ENCODE measurements around the gene SEPTIN7.

Gene SEPTIN7

GRCh38 chr7:35780070-35780469, 20.8 kb upstream of the SEPTIN7 start:
- no peak overlapping the region for H2BK120ac ChIP-seq (ENCODE audit: low read depth, low read length)
- H2BK5ac ChIP-seq (ENCODE audit: low read depth, low read length, poor library complexity, severe bottlenecking) = no peak overlapping the region
- no peaks in the 10 kb centered on the region for H3K4me1 ChIP-seq (ENCODE audit: control insufficient read depth, insufficient read depth, low read depth, low read length)
- H3K9ac ChIP-seq (ENCODE audit: low read length) = no peak overlapping the region
- no peaks in the 10 kb centered on the region for H3K27me3 ChIP-seq (ENCODE audit: control insufficient read depth in 1 of 2, insufficient read depth in 1 of 2, low read length in 2 of 2)
- WGBS = 75% methylated on average over 1 of the region's 1 CpG
- no peak overlapping the region for H3K4me2 ChIP-seq (ENCODE audit: low read length, poor library complexity, severe bottlenecking)
- H2BK15ac ChIP-seq (ENCODE audit: low read depth, poor library complexity, severe bottlenecking) = no peak overlapping the region
- peak overlapping the region in 1 of 2 experiments; percentile 33 for H2BK12ac ChIP-seq (ENCODE audit: low read length in 2 of 2)
- H4K91ac ChIP-seq (ENCODE audit: low read length) = no peak overlapping the region
- no peaks in the 10 kb centered on the region for H3K36me3 ChIP-seq (ENCODE audit: control insufficient read depth in 1 of 2, insufficient read depth in 2 of 2, low read depth in 1 of 2, low read length in 2 of 2)
- DNase-seq = no peak
- H2AFZ ChIP-seq (ENCODE audit: low read depth, low read length) = no peak overlapping the region
- no peak overlapping the region for H3K23ac ChIP-seq (ENCODE audit: low read length in 2 of 2)
- no peaks in the 10 kb centered on the region for H3K79me1 ChIP-seq (replicated peaks; ENCODE audit: low read length, poor library complexity, severe bottlenecking)
- H3K9me3 ChIP-seq (ENCODE audit: control insufficient read depth, low read length) = no peaks in the 10 kb centered on the region
- H3K4ac ChIP-seq (ENCODE audit: low read depth in 1 of 2, low read length in 2 of 2) = no peak overlapping the region
- no peak overlapping the region for H2AK5ac ChIP-seq (ENCODE audit: low read length, severe bottlenecking)
- no peak overlapping the region for H3K4me3 ChIP-seq (ENCODE audit: insufficient read depth in 1 of 2, low read depth in 1 of 2, low read length in 2 of 2)
- H4K8ac ChIP-seq (ENCODE audit: low read length) = no peak overlapping the region
- H3K27ac ChIP-seq (ENCODE audit: low read length, poor library complexity, severe bottlenecking) = no peak overlapping the region
- H3K18ac ChIP-seq (ENCODE audit: low read depth in 1 of 2, low read length in 2 of 2) = no peak overlapping the region
- no peak overlapping the region for H3K14ac ChIP-seq (ENCODE audit: low read length in 2 of 2)

- no peak overlapping the region for H2BK120ac ChIP-seq (ENCODE audit: low read depth, low read length)
- WGBS = 86% methylated on average over 2 of the region's 3 CpGs
- no peaks in the 10 kb centered on the region for H3K79me1 ChIP-seq (replicated peaks; ENCODE audit: low read length, poor library complexity, severe bottlenecking)
- no peak overlapping the region for H4K91ac ChIP-seq (ENCODE audit: low read length)
- no peak overlapping the region for H2BK12ac ChIP-seq (ENCODE audit: low read length in 2 of 2)
- H3K4me2 ChIP-seq (ENCODE audit: low read length, poor library complexity, severe bottlenecking) = no peak overlapping the region
- no peak overlapping the region for H3K27ac ChIP-seq (ENCODE audit: low read length, poor library complexity, severe bottlenecking)
- H3K9me3 ChIP-seq (ENCODE audit: control insufficient read depth, low read length) = no peaks in the 10 kb centered on the region
- no peak overlapping the region for H3K23ac ChIP-seq (ENCODE audit: low read length in 2 of 2)
- no peaks in the 10 kb centered on the region for H3K27me3 ChIP-seq (ENCODE audit: control insufficient read depth in 1 of 2, insufficient read depth in 1 of 2, low read length in 2 of 2)
- H2AFZ ChIP-seq (ENCODE audit: low read depth, low read length) = no peak overlapping the region
- H3K4ac ChIP-seq (ENCODE audit: low read depth in 1 of 2, low read length in 2 of 2) = no peak overlapping the region
- H3K9ac ChIP-seq (ENCODE audit: low read length) = no peak overlapping the region
- H3K4me3 ChIP-seq (ENCODE audit: insufficient read depth in 1 of 2, low read depth in 1 of 2, low read length in 2 of 2) = no peak overlapping the region
- no peak overlapping the region for H3K14ac ChIP-seq (ENCODE audit: low read length in 2 of 2)
- H2BK5ac ChIP-seq (ENCODE audit: low read depth, low read length, poor library complexity, severe bottlenecking) = no peak overlapping the region
- DNase-seq = peak; percentile 80
- H4K8ac ChIP-seq (ENCODE audit: low read length) = no peak overlapping the region
- no peaks in the 10 kb centered on the region for H3K4me1 ChIP-seq (ENCODE audit: control insufficient read depth, insufficient read depth, low read depth, low read length)
- no peak overlapping the region for H2BK15ac ChIP-seq (ENCODE audit: low read depth, poor library complexity, severe bottlenecking)
- no peaks in the 10 kb centered on the region for H3K36me3 ChIP-seq (ENCODE audit: control insufficient read depth in 1 of 2, insufficient read depth in 2 of 2, low read depth in 1 of 2, low read length in 2 of 2)
- no peak overlapping the region for H3K18ac ChIP-seq (ENCODE audit: low read depth in 1 of 2, low read length in 2 of 2)
- no peak overlapping the region for H2AK5ac ChIP-seq (ENCODE audit: low read length, severe bottlenecking)
These were observed 19.6 kb upstream of the SEPTIN7 start for GRCh38 chr7:35781200-35781701.

GRCh38 chr7:35781767-35782515, 18.9 kb upstream of the SEPTIN7 start:
- Histone ChIP-seq H3K36me3 (ENCODE audit: control insufficient read depth in 1 of 2, insufficient read depth in 2 of 2, low read depth in 1 of 2, low read length in 2 of 2) (no peaks in the 10 kb centered on the region), H3K27me3 (ENCODE audit: control insufficient read depth in 1 of 2, insufficient read depth in 1 of 2, low read length in 2 of 2) (no peaks in the 10 kb centered on the region), H3K9me3 (ENCODE audit: control insufficient read depth, low read length) (no peaks in the 10 kb centered on the region), H3K79me1 (replicated peaks; ENCODE audit: low read length, poor library complexity, severe bottlenecking) (no peaks in the 10 kb centered on the region), H3K4ac (ENCODE audit: low read depth in 1 of 2, low read length in 2 of 2) (no peak overlapping the region), H3K14ac (ENCODE audit: low read length in 2 of 2) (no peak overlapping the region), H3K23ac (ENCODE audit: low read length in 2 of 2) (no peak overlapping the region), H2AFZ (ENCODE audit: low read depth, low read length) (no peak overlapping the region), H3K4me1 (ENCODE audit: control insufficient read depth, insufficient read depth, low read depth, low read length) (no peaks in the 10 kb centered on the region), H2BK12ac (ENCODE audit: low read length in 2 of 2) (peak overlapping the region in 1 of 2 experiments; percentile 78), H4K8ac (ENCODE audit: low read length) (no peak overlapping the region), H2BK120ac (ENCODE audit: low read depth, low read length) (no peak overlapping the region), H2AK5ac (ENCODE audit: low read length, severe bottlenecking) (no peak overlapping the region), H3K4me2 (ENCODE audit: low read length, poor library complexity, severe bottlenecking) (no peak overlapping the region), H3K18ac (ENCODE audit: low read depth in 1 of 2, low read length in 2 of 2) (no peak overlapping the region), H3K4me3 (ENCODE audit: insufficient read depth in 1 of 2, low read depth in 1 of 2, low read length in 2 of 2) (no peak overlapping the region), H3K9ac (ENCODE audit: low read length) (no peak overlapping the region), H2BK15ac (ENCODE audit: low read depth, poor library complexity, severe bottlenecking) (no peak overlapping the region), H2BK5ac (ENCODE audit: low read depth, low read length, poor library complexity, severe bottlenecking) (no peak overlapping the region), H3K27ac (ENCODE audit: low read length, poor library complexity, severe bottlenecking) (no peak overlapping the region), H4K91ac (ENCODE audit: low read length) (no peak overlapping the region)
- 83% methylated on average over 8 of the region's 9 CpGs for WGBS
- no peak for DNase-seq

- Histone ChIP-seq H2AK5ac (ENCODE audit: low read length, severe bottlenecking) (no peak overlapping the region), H2BK15ac (ENCODE audit: low read depth, poor library complexity, severe bottlenecking) (no peak overlapping the region), H3K36me3 (ENCODE audit: control insufficient read depth in 1 of 2, insufficient read depth in 2 of 2, low read depth in 1 of 2, low read length in 2 of 2) (no peaks in the 10 kb centered on the region), H3K27me3 (ENCODE audit: control insufficient read depth in 1 of 2, insufficient read depth in 1 of 2, low read length in 2 of 2) (no peaks in the 10 kb centered on the region), H2BK5ac (ENCODE audit: low read depth, low read length, poor library complexity, severe bottlenecking) (no peak overlapping the region), H3K4ac (ENCODE audit: low read depth in 1 of 2, low read length in 2 of 2) (no peak overlapping the region), H4K8ac (ENCODE audit: low read length) (no peak overlapping the region), H3K9ac (ENCODE audit: low read length) (no peak overlapping the region), H2AFZ (ENCODE audit: low read depth, low read length) (no peak overlapping the region), H3K4me2 (ENCODE audit: low read length, poor library complexity, severe bottlenecking) (no peak overlapping the region), H2BK120ac (ENCODE audit: low read depth, low read length) (no peak overlapping the region), H2BK12ac (ENCODE audit: low read length in 2 of 2) (peak overlapping the region in 1 of 2 experiments; percentile 18), H3K18ac (ENCODE audit: low read depth in 1 of 2, low read length in 2 of 2) (no peak overlapping the region), H4K91ac (ENCODE audit: low read length) (no peak overlapping the region), H3K4me3 (ENCODE audit: insufficient read depth in 1 of 2, low read depth in 1 of 2, low read length in 2 of 2) (no peak overlapping the region), H3K27ac (ENCODE audit: low read length, poor library complexity, severe bottlenecking) (no peak overlapping the region), H3K23ac (ENCODE audit: low read length in 2 of 2) (no peak overlapping the region), H3K4me1 (ENCODE audit: control insufficient read depth, insufficient read depth, low read depth, low read length) (no peaks in the 10 kb centered on the region), H3K14ac (ENCODE audit: low read length in 2 of 2) (no peak overlapping the region), H3K79me1 (replicated peaks; ENCODE audit: low read length, poor library complexity, severe bottlenecking) (no peaks in the 10 kb centered on the region), H3K9me3 (ENCODE audit: control insufficient read depth, low read length) (no peaks in the 10 kb centered on the region)
- WGBS = 94% methylated on average over 3 of the region's 3 CpGs
- DNase-seq = no peak
These were observed 16.5 kb upstream of the SEPTIN7 start for GRCh38 chr7:35784332-35784731.
